ENCODE results near the gene OXCT1. TPM values are rescaled to one million over a fixed set of nuclear protein-coding genes. Genes with fewer than 3 reads are reported as not detected.

The OXCT1 gene
- total and polyA plus RNA-seq, 2 of the 8 experiments (the other 6 are each of a cell fraction or from before 2014, with no cell fraction given), result 10.1 to 28.2 TPM

DNA sequence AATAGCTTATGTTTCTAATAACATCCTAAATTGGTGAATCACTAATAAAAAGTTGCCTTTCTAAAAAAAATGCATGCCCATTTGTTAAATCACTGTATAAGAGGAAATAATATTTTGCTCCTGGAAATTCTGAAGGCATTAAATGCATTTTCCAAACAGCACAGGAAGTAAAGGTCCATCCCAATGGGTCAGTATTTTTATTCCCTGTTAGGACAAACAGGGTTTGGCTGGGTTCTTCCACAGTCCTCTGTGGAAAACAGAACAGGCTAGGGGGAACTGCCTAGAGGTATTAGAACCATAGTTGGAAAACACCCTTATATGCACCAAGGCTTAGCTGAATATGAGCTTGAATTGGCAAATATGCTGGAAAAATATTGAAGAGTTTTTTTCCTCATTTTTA lies 85.2 kb downstream of the OXCT1 start:
- no peak overlapping the region for H2BK20ac ChIP-seq (ENCODE audit: low read length)
- no peak overlapping the region for H3K27ac ChIP-seq (ENCODE audit: low read depth, low read length)
- no peaks in the 10 kb centered on the region for H4K20me1 ChIP-seq (replicated peaks in 1 of 2; ENCODE audit: control insufficient read depth in 1 of 2, insufficient read depth in 2 of 2, low read length in 2 of 2)
- TF ChIP-seq EGR1 (IDR thresholded peaks at IDR 0.05; ENCODE audit: borderline replicate concordance, low read depth, low read length) (no peak), RFX5 (IDR thresholded peaks at IDR 0.05; ENCODE audit: borderline replicate concordance, low read depth, low read length) (no peak), NRF1 (IDR thresholded peaks at IDR 0.05; ENCODE audit: low read depth, low read length) (no peak), KDM4A (IDR thresholded peaks at IDR 0.05; ENCODE audit: low read depth, low read length, severe bottlenecking) (no peak), HDAC2 (IDR thresholded peaks at IDR 0.05; ENCODE audit: borderline replicate concordance in 1 of 2, low read depth in 2 of 2, low read length in 2 of 2) (no peak), BRCA1 (IDR thresholded peaks at IDR 0.05; ENCODE audit: low read depth, low read length) (no peak), ASH2L (IDR thresholded peaks at IDR 0.05; ENCODE audit: low read length) (no peak), CBX8 (IDR thresholded peaks at IDR 0.05; ENCODE audit: borderline replicate concordance, low read depth, low read length) (no peak), BCL11A (IDR thresholded peaks at IDR 0.05; ENCODE audit: low read depth in 2 of 2, low read length in 2 of 2) (no peak), GABPA (IDR thresholded peaks at IDR 0.05; ENCODE audit: borderline replicate concordance, insufficient read depth, low read length) (no peak)
- TF ChIP-seq, protein P1, sequence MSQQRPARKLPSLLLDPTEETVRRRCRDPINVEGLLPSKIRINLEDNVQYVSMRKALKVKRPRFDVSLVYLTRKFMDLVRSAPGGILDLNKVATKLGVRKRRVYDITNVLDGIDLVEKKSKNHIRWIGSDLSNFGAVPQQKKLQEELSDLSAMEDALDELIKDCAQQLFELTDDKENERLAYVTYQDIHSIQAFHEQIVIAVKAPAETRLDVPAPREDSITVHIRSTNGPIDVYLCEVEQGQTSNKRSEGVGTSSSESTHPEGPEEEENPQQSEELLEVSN (IDR thresholded peaks at IDR 0.05), result no peak
- TF ChIP-seq, protein P2, sequence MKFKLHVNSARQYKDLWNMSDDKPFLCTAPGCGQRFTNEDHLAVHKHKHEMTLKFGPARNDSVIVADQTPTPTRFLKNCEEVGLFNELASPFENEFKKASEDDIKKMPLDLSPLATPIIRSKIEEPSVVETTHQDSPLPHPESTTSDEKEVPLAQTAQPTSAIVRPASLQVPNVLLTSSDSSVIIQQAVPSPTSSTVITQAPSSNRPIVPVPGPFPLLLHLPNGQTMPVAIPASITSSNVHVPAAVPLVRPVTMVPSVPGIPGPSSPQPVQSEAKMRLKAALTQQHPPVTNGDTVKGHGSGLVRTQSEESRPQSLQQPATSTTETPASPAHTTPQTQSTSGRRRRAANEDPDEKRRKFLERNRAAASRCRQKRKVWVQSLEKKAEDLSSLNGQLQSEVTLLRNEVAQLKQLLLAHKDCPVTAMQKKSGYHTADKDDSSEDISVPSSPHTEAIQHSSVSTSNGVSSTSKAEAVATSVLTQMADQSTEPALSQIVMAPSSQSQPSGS (IDR thresholded peaks at IDR 0.05; ENCODE audit: low read length), result no peak
- TF ChIP-seq, protein P3, sequence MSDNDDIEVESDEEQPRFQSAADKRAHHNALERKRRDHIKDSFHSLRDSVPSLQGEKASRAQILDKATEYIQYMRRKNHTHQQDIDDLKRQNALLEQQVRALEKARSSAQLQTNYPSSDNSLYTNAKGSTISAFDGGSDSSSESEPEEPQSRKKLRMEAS (IDR thresholded peaks at IDR 0.05), result no peak
- no peak overlapping the region for H3K4ac ChIP-seq (replicated peaks; ENCODE audit: insufficient read length, low read depth, low read length)
- H4K91ac ChIP-seq (replicated peaks; ENCODE audit: insufficient read length, low read length), result no peak overlapping the region
- no peaks in the 10 kb centered on the region for H3K79me2 ChIP-seq (ENCODE audit: control insufficient read depth in 1 of 2, insufficient read depth in 2 of 2, low read length in 2 of 2)
- H2BK12ac ChIP-seq (ENCODE audit: low read depth, low read length), result no peak overlapping the region
- no peak overlapping the region for H2AK5ac ChIP-seq (ENCODE audit: low read depth, low read length)
- POLR2A ChIA-PET (ENCODE audit: partially characterized antibody), result no interaction called here
- FAIRE-seq (no peak), DNase-seq (ENCODE audit: low read depth in 1 of 2, low spot score in 2 of 2) (no peak)
- no peak overlapping the region for H2AFZ ChIP-seq (ENCODE audit: low read length)
- H3K9ac ChIP-seq (replicated peaks in 1 of 4; ENCODE audit: extremely low read depth in 1 of 4, low read depth in 3 of 4, low read length in 3 of 4), result no peak overlapping the region
- no peak overlapping the region for H3K56ac ChIP-seq (replicated peaks; ENCODE audit: insufficient read length, low read depth, low read length)
- no peak overlapping the region for H3K14ac ChIP-seq (ENCODE audit: insufficient read length)
- CTCF ChIA-PET (ENCODE audit: partially characterized antibody), result interaction anchor here (0.7 kb wide), 1 partner anchor 148 kb away, joined by 3 read pairs; no protein-coding TSS in a partner anchor
- no peak overlapping the region for H3K4me3 ChIP-seq (ENCODE audit: extremely low read depth in 1 of 4, insufficient read depth in 2 of 4, low read depth in 3 of 4, low read length in 4 of 4)
- no peak overlapping the region for H4K5ac ChIP-seq (ENCODE audit: insufficient read length, low read depth, low read length)
- no peak overlapping the region for H3K23ac ChIP-seq (ENCODE audit: insufficient read length)
- H4K8ac ChIP-seq (ENCODE audit: extremely low read depth, insufficient read depth, low read length), result no peak overlapping the region
- 0 out of 8 replicates have a peak, but pooled peaks cover 0 to 3% (median 0%) of the 10 kb centered on the region in 4 experiments for H3K36me3 ChIP-seq (ENCODE audit: control insufficient read depth in 2 of 4, insufficient read depth in 4 of 4, low read length in 3 of 4)
- no peak overlapping the region for H3K4me2 ChIP-seq (ENCODE audit: insufficient read depth in 1 of 2, low read depth in 2 of 2, low read length in 2 of 2)
- H3K23me2 ChIP-seq (ENCODE audit: low read depth, low read length), result no peaks in the 10 kb centered on the region
- H2BK5ac ChIP-seq (ENCODE audit: low read depth, low read length), result no peak overlapping the region
- no peaks in the 10 kb centered on the region for H3K27me3 ChIP-seq (replicated peaks in 1 of 4; ENCODE audit: control insufficient read depth in 3 of 4, extremely low read depth in 1 of 4, insufficient read depth in 3 of 4, low read length in 3 of 4)
- H3K79me1 ChIP-seq (ENCODE audit: low read depth, low read length), result no peaks in the 10 kb centered on the region
- no peak overlapping the region for H2BK120ac ChIP-seq (replicated peaks; ENCODE audit: low read depth, low read length)
- no peak overlapping the region for H3K18ac ChIP-seq (ENCODE audit: extremely low read depth, low read length)
- no peak overlapping the region for H2BK15ac ChIP-seq (ENCODE audit: low read length)
- no peaks in the 10 kb centered on the region for H3K9me3 ChIP-seq (ENCODE audit: insufficient read depth in 2 of 2, low read depth in 1 of 2, low read length in 1 of 2)
- no peaks in the 10 kb centered on the region for H3K4me1 ChIP-seq (replicated peaks in 1 of 4; ENCODE audit: control insufficient read depth in 3 of 4, insufficient read depth in 4 of 4, low read length in 3 of 4)

All from H1 (cell line).